H9 (cell line): ENCODE data around the gene GRAMD1B. TPM values are rescaled to one million over a fixed set of nuclear protein-coding genes. Genes with fewer than 3 reads are reported as not detected.

Experiments
- DNase-seq: peaks from one replicate; pipeline ENCODE4 v3.0.0-alpha.2; 2017
- H2AFZ ChIP-seq: one replicate; pipeline ENCODE4 v1.6.1; 2013; ENCODE audit warnings: mild to moderate bottlenecking, low read length, control low read depth, moderate library complexity
- H2AK5ac ChIP-seq: 2 replicates; pipeline ENCODE4 v1.6.1; 2013; ENCODE audit warnings: low read length, control low read depth, mixed read lengths; ENCODE audit not compliant: insufficient read length
- H2BK120ac ChIP-seq: one replicate; pipeline ENCODE4 v1.6.1; 2013; ENCODE audit warnings: low read depth, mild to moderate bottlenecking, low read length, control low read depth, inconsistent platforms; ENCODE audit not compliant: poor library complexity, severe bottlenecking
- H2BK12ac ChIP-seq: 2 replicates; pipeline ENCODE4 v1.6.1; 2013; ENCODE audit warnings: low read length, control low read depth, mixed read lengths, low read depth; ENCODE audit not compliant: insufficient read length
- H2BK15ac ChIP-seq: 2 replicates; pipeline ENCODE4 v1.6.1; 2013; ENCODE audit warnings: low read depth, low read length, control low read depth
- H2BK20ac ChIP-seq: one replicate; pipeline ENCODE4 v1.6.1; 2013; ENCODE audit warnings: low read depth, mild to moderate bottlenecking, low read length, control low read depth, inconsistent platforms; ENCODE audit not compliant: poor library complexity, severe bottlenecking
- H2BK5ac ChIP-seq: 2 replicates; pipeline ENCODE4 v1.6.1; 2013; ENCODE audit warnings: low read length, control low read depth, mixed read lengths; ENCODE audit not compliant: insufficient read length
- H3K14ac ChIP-seq: 2 replicates; pipeline ENCODE4 v1.6.1; 2013; ENCODE audit warnings: low read length, control low read depth; ENCODE audit not compliant: insufficient read depth
- H3K18ac ChIP-seq: 2 replicates; pipeline ENCODE4 v1.6.1; 2013; ENCODE audit warnings: low read depth, mild to moderate bottlenecking, mixed read lengths, low read length, control low read depth; ENCODE audit not compliant: insufficient read length
- H3K23ac ChIP-seq: 2 replicates; pipeline ENCODE4 v1.6.1; 2013; ENCODE audit warnings: low read length, control low read depth, mixed read lengths, low read depth; ENCODE audit not compliant: insufficient read length
- H3K23me2 ChIP-seq: 2 replicates; pipeline ENCODE4 v1.6.1; 2013; ENCODE audit warnings: low read depth, mild to moderate bottlenecking, mixed read lengths, low read length, control low read depth; ENCODE audit not compliant: insufficient read length, poor library complexity, severe bottlenecking
- H3K27ac ChIP-seq: 2 replicates; pipeline ENCODE4 v1.5.1; 2013; ENCODE audit warnings: low read length, control low read depth, mixed read lengths, low read depth; ENCODE audit not compliant: insufficient read length
- H3K27me3 ChIP-seq: 2 replicates; pipeline ENCODE4 v1.6.1; 2013; ENCODE audit warnings: low read length, control low read depth, inconsistent platforms; ENCODE audit not compliant: insufficient read depth
- H3K4ac ChIP-seq: 2 replicates; pipeline ENCODE4 v1.6.1; 2013; ENCODE audit warnings: low read depth, mild to moderate bottlenecking, control low read depth, inconsistent platforms, low read length, moderate library complexity
- H3K4me1 ChIP-seq: 2 replicates; pipeline ENCODE4 v1.6.1; 2013; ENCODE audit warnings: low read length, control low read depth, inconsistent platforms; ENCODE audit not compliant: insufficient read depth
- H3K4me2 ChIP-seq: 2 replicates; pipeline ENCODE4 v1.6.1; 2013; ENCODE audit warnings: low read length, control low read depth, mixed read lengths; ENCODE audit not compliant: insufficient read length, insufficient read depth
- H3K56ac ChIP-seq: 2 replicates; pipeline ENCODE4 v1.6.1; 2013; ENCODE audit warnings: low read depth, mild to moderate bottlenecking, mixed read lengths, low read length, control low read depth; ENCODE audit not compliant: insufficient read length
- H3K79me1 ChIP-seq: 2 replicates; pipeline ENCODE4 v1.6.1; 2013; ENCODE audit warnings: low read depth, mild to moderate bottlenecking, moderate library complexity, low read length, control low read depth, inconsistent platforms; ENCODE audit not compliant: insufficient read depth, poor library complexity, severe bottlenecking
- H3K79me2 ChIP-seq: 2 replicates; pipeline ENCODE4 v1.6.1; 2013; ENCODE audit warnings: low read length, control low read depth, inconsistent platforms; ENCODE audit not compliant: insufficient read depth
- H3K9ac ChIP-seq: 2 replicates; pipeline ENCODE4 v1.6.1; 2013; ENCODE audit warnings: low read length, control low read depth, mixed read lengths; ENCODE audit not compliant: insufficient read length; ENCODE audit errors: extremely low read depth
- H3K9me3 ChIP-seq: one replicate; pipeline ENCODE4 v1.6.1; 2013; ENCODE audit warnings: low read depth, low read length, inconsistent platforms; ENCODE audit not compliant: control insufficient read depth
- H3T11ph ChIP-seq: one replicate; pipeline ENCODE4 v1.6.1; 2013; ENCODE audit warnings: mild to moderate bottlenecking, low read length, control low read depth, inconsistent platforms
- H4K20me1 ChIP-seq: one replicate; pipeline ENCODE4 v1.6.1; 2013; ENCODE audit not compliant: control insufficient read depth, insufficient read length, insufficient read depth
- H4K5ac ChIP-seq: 2 replicates; pipeline ENCODE4 v1.6.1; 2013; ENCODE audit warnings: low read depth, mild to moderate bottlenecking, mixed read lengths, low read length, control low read depth; ENCODE audit not compliant: insufficient read length
- H4K8ac ChIP-seq: replicated peaks from 2 replicates; pipeline ENCODE4 v1.6.1; 2013; ENCODE audit warnings: low read length, control low read depth, mixed read lengths, low read depth; ENCODE audit not compliant: insufficient read length
- H4K91ac ChIP-seq: 2 replicates; pipeline ENCODE4 v1.6.1; 2013; ENCODE audit warnings: low read depth, mild to moderate bottlenecking, moderate library complexity, mixed read lengths, low read length, control low read depth; ENCODE audit not compliant: insufficient read length
- H3K27ac Mint-ChIP-seq, 3 experiments: 2 replicates in 2 of 3; 3 replicates in 1 of 3; pipeline ENCODE4 v1.8.0; 2020 to 2021; ENCODE audit warnings: mixed read lengths in 3 of 3, mild to moderate bottlenecking in 1 of 3, moderate library complexity in 1 of 3
- H3K27me3 Mint-ChIP-seq: 2 replicates; pipeline ENCODE4 v1.8.0; 2021; ENCODE audit warnings: low read depth, mild to moderate bottlenecking, moderate library complexity, mixed read lengths
- H3K36me3 Mint-ChIP-seq, 3 experiments: 2 replicates in 2 of 3; 3 replicates in 1 of 3; pipeline ENCODE4 v1.8.0; 2020 to 2021; ENCODE audit warnings: low read depth in 3 of 3, mixed read lengths in 3 of 3; ENCODE audit not compliant: insufficient read depth in 1 of 3
- H3K4me1 Mint-ChIP-seq, 2 experiments: 2 replicates each; pipeline ENCODE4 v1.8.0; 2020; ENCODE audit warnings: mixed read lengths in 2 of 2
- H3K4me3 Mint-ChIP-seq, 2 experiments: 2 replicates in 1 of 2; 3 replicates in 1 of 2; pipeline ENCODE4 v1.8.0; 2020 to 2021; ENCODE audit warnings: mild to moderate bottlenecking in 2 of 2, mixed read lengths in 2 of 2, moderate library complexity in 1 of 2
- H3K9me3 Mint-ChIP-seq, 2 experiments: 2 replicates in 1 of 2; 3 replicates in 1 of 2; pipeline ENCODE4 v1.8.0; 2020; ENCODE audit warnings: mild to moderate bottlenecking in 2 of 2, mixed read lengths in 2 of 2, moderate library complexity in 1 of 2
- CTCF ChIP-seq: fragments of 200-600 bp; sonication (generic); conservative IDR thresholded peaks from 3 replicates; pipeline ENCODE4 v1.8.0; 2021; ENCODE audit warnings: antibody characterized with exemption, mild to moderate bottlenecking
- WGBS: extraction: QIAGEN DNeasy Blood & Tissue Kit; methylation state at CpG from one replicate; pipeline ENCODE4 v1.1.7; 2013; ENCODE audit warnings: missing lambda C conversion rate, low lambda C conversion rate, mixed read lengths; ENCODE audit not compliant: insufficient read length; ENCODE audit errors: extremely low coverage; 5-methylcytosine and 5-hydroxymethylcytosine counted together
- total RNA-seq: library from RNA; stranded (reverse); gene quantifications from 2 replicates; pipeline ENCODE4 v1.2.1, GENCODE V29; 2021

GRAMD1B gene
- total RNA-seq, 1 experiment from 2014 or later: 25.9 TPM

GRCh38 chr11:123573286-123573685 lies 143.2 kb downstream of the GRAMD1B start:
- no peak overlapping the region for H2AFZ ChIP-seq
- WGBS: no CpG with 5 or more reads among the region's 2 CpGs
- no peaks in the 10 kb centered on the region for H4K20me1 ChIP-seq
- no peak for DNase-seq
- H4K91ac ChIP-seq: no peak overlapping the region
- no peak overlapping the region for H2BK12ac ChIP-seq
- Mint-ChIP-seq H3K27ac (no peak overlapping the region), H3K36me3 (peaks cover 0 to 7% (median 0%) of the 10 kb centered on the region in 3 experiments; a peak in 4 of 7 replicates), H3K27me3 (no peaks in the 10 kb centered on the region; the same call in 1 of the 2 replicates), H3K4me3 (no peak overlapping the region), H3K9me3 (no peaks in the 10 kb centered on the region), H3K4me1 (peaks cover 64 to 68% of the 10 kb centered on the region in 2 experiments)
- no peaks in the 10 kb centered on the region for H3K27me3 ChIP-seq
- no peak overlapping the region for H2BK120ac ChIP-seq
- H4K8ac ChIP-seq: no peak overlapping the region
- H3K18ac ChIP-seq: no peak overlapping the region
- no peak overlapping the region for H3K9ac ChIP-seq
- H3K79me2 ChIP-seq: no peaks in the 10 kb centered on the region
- H3K14ac ChIP-seq: no peak overlapping the region
- no peak overlapping the region for H3K27ac ChIP-seq
- H3K4ac ChIP-seq: no peak overlapping the region
- no peaks in the 10 kb centered on the region for H3K9me3 ChIP-seq
- no peak overlapping the region for H3T11ph ChIP-seq
- no peaks in the 10 kb centered on the region for H3K23me2 ChIP-seq
- no peak overlapping the region for H3K23ac ChIP-seq
- H2BK5ac ChIP-seq: no peak overlapping the region
- H3K4me2 ChIP-seq: no peak overlapping the region
- no peaks in the 10 kb centered on the region for H3K79me1 ChIP-seq
- no peak overlapping the region for H2BK15ac ChIP-seq
- H2AK5ac ChIP-seq: no peak overlapping the region
- no peak overlapping the region for H3K56ac ChIP-seq
- no peak overlapping the region for H2BK20ac ChIP-seq
- peaks cover 7% of the 10 kb centered on the region; the same call in 1 of the 2 replicates for H3K4me1 ChIP-seq
- TF ChIP-seq CTCF: no peak
- no peak overlapping the region for H4K5ac ChIP-seq
